NT2/D1 (cell line): ENCODE results near the gene RGS7.

ENCODE experiments used
- SUZ12 ChIP-seq: IDR thresholded peaks from 2 replicates; pipeline ENCODE4 v1.6.1; 2011; ENCODE audit not compliant: insufficient read length, insufficient read depth; ENCODE audit errors: extremely low read depth
- YY1 ChIP-seq: IDR thresholded peaks from 2 replicates; pipeline ENCODE4 v1.6.1; 2011; ENCODE audit not compliant: insufficient read length, insufficient read depth
- ZNF274 ChIP-seq: IDR thresholded peaks from 2 replicates; pipeline ENCODE4 v1.6.1; 2011; ENCODE audit warnings: mild to moderate bottlenecking, low read depth, low read length

DNA sequence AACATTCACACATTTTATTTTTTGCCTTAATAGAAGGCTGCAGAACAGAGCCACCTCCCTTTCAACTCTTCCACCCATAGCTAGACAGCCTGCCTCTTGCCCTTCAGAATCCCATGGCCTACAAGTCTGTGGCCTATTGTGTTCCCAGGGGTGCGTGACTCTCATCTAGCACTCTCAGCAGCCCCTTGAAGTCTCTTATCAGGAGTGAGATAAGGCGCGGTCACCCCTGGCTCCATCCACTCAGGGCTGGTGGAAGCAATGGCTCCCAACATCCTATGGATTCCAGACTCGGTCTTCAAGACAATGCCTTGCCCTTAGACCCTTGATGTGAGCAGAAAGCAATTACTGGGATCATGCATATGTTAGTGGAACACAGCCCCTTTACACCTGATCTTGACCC, 480.9 kb downstream of the RGS7 start:
- TF ChIP-seq ZNF274: no peak
- no peak for TF ChIP-seq SUZ12
- no peak for TF ChIP-seq YY1
